ENCODE data around the gene ARMC3. TPM values are rescaled to one million over a fixed set of nuclear protein-coding genes. Genes with fewer than 3 reads are reported as not detected.
"Not testable (repeated sequence)": the region's sequence is repeated elsewhere in the genome, so short reads cannot be mapped to it uniquely, and the experiment has no call there.

The ARMC3 gene, protein sequence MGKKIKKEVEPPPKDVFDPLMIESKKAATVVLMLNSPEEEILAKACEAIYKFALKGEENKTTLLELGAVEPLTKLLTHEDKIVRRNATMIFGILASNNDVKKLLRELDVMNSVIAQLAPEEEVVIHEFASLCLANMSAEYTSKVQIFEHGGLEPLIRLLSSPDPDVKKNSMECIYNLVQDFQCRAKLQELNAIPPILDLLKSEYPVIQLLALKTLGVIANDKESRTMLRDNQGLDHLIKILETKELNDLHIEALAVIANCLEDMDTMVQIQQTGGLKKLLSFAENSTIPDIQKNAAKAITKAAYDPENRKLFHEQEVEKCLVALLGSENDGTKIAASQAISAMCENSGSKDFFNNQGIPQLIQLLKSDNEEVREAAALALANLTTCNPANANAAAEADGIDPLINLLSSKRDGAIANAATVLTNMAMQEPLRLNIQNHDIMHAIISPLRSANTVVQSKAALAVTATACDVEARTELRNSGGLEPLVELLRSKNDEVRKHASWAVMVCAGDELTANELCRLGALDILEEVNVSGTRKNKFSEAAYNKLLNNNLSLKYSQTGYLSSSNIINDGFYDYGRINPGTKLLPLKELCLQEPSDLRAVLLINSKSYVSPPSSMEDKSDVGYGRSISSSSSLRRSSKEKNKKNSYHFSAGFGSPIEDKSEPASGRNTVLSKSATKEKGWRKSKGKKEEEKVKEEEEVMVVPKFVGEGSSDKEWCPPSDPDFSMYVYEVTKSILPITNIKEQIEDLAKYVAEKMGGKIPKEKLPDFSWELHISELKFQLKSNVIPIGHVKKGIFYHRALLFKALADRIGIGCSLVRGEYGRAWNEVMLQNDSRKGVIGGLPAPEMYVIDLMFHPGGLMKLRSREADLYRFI
- total RNA-seq = not detected

GRCh38 chr10:22927661-22928403 is at the start of gene ARMC3:
TSS of gene ARMC3 (plus strand) at chr10:22928053. CDS start at chr10:22931997, 3,944 bp downstream.
- ATAC-seq = peak; percentile 79
- DNase-seq (ENCODE audit: low spot score) = peak; percentile 50

DNA sequence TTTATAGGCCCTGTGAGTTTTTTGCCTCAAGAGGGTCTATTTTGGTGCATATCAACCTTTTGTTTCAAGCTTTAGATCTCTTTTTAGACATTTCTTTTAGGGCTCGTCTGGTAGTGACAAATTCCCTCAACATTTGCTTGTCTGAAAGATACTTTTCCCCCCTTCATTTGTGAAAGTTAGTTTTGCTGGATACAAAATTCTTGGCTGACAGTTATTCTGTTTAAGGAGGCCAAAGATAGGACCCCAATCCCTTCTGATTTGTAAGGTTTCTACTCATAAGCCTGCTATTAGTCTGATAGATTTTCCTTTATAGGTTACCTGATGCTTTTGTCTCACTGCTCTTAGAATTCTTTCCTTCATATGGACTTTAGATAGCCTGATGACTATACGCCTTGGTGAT is 36.1 kb upstream of the ARMC3 start:
- no peak for DNase-seq (ENCODE audit: low spot score)
- no peak for ATAC-seq

DNA sequence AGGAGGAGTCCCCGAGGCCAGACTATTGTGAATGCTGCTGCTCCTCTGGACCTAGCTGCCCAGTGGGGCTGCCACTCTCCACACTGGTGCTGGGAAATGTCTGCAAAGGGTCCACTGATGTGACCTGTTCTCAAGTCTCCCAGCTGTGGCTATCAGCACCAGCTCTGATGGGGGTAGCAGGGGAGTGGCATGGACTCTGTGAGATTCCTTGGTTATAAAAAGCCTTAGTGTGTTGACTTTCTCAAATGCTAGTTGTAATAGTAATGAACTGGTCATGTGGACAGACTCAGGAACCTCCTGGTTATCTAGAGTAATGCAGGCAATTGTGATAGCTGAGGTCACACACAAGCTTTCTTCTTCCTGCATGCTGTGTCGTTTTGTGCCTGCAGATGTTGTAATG is 34.1 kb upstream of the ARMC3 start:
- ATAC-seq (no peak), DNase-seq (ENCODE audit: low spot score) (no peak)

DNA sequence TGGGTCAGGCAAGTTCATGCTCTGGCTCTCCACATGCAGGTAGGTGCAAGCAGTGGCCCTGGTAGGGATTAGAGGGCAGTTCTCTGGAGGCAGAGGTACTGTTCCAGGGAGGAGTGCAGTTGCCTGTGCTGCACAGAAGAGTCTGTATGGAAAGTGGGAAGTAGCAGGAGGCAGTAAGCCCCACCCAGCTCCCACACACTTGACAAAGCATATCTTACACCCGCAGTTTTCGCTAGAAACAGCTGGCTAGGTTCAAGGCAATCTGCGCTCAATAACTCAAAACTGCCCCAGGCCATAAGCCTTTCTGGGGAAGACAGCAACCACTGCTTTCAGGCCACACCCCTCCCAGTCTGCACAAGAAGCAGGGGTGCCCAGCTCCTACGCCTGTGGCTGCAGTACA is 33.1 kb upstream of the ARMC3 start:
- ATAC-seq (no peak), DNase-seq (ENCODE audit: low spot score) (no peak)

GRCh38 chr10:22895252-22895651 is 32.6 kb upstream of the ARMC3 start:
- DNase-seq (ENCODE audit: low spot score) = no peak
- no peak for ATAC-seq

GRCh38 chr10:22897371-22897770 is 30.5 kb upstream of the ARMC3 start:
- DNase-seq (ENCODE audit: low spot score) (no peak), ATAC-seq (no peak)

GRCh38 chr10:22899307-22899706 is 28.5 kb upstream of the ARMC3 start:
- ATAC-seq = no peak
- DNase-seq (ENCODE audit: low spot score) = no peak

- ATAC-seq = no peak
Measured at GRCh38 chr10:22899775-22900174, 28.1 kb upstream of the ARMC3 start.

DNA sequence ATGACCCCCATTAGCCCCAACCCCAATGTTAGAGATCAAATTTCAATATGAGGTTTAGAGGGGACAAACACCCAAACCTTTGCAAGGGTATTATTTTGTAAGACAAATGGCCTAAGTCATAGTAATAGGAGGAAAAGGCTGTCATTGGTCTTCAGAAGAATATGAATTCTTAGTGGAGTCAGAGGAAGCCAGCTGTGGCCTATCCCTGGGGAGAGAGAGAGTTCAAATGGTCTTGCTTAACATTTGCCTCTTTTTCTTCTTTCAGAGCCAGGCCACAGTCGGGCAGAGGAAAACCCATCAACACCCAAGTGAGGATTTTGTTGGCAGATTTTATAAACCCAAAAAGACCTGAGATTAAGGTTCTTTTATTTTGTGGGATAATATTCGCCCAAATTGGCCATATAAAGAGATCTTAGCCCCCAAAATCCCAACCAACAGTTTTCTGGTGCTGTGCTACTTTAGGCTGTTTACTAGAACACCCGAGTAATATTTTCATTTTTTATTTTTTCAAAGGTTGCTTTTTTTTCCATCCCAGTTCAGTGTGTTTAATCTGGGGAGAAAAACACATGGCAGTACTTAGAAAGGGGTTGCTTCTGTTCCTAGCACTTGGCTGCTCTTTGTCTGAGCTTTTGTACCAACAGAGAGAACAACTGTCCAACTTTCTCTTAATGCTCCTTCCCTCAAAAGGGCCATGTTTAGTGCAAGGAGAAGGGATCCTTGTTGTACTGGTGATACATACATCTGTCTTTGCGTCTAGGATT is 26.8 kb upstream of the ARMC3 start:
- ATAC-seq = no peak
- no peak for DNase-seq (ENCODE audit: low spot score)

More at GRCh38 chr10:22899775-22900174, 28.1 kb upstream of the ARMC3 start:
- DNase-seq (ENCODE audit: low spot score) = no peak

GRCh38 chr10:22902147-22902546 is 25.7 kb upstream of the ARMC3 start:
- DNase-seq (ENCODE audit: low spot score); ATAC-seq: not testable (repeated sequence)

DNA sequence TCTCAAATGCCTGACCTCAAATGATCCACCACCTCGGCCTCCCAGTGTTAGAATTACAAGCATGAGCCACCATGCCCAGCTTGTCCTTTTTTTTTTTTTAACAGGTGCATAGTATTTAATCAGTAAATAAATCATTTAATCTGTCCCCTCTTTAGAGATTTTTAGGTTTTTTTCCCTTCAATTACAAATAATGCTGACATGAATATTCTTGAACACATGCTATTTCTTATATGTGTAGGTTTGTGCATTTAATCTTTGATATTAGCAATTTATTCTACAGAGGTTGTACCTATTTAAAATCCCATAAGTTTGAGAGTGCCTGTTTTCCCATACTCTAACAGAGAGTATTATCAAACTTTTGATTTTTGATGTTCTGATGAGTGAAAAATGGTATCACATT is 24.2 kb upstream of the ARMC3 start:
- ATAC-seq (no peak), DNase-seq (ENCODE audit: low spot score) (no peak)

GRCh38 chr10:22906767-22907166 is 21.1 kb upstream of the ARMC3 start:
- no peak for DNase-seq (ENCODE audit: low spot score)
- ATAC-seq = no peak

- ATAC-seq (no peak), DNase-seq (ENCODE audit: low spot score) (no peak)
Measured at GRCh38 chr10:22908837-22909236, 19.0 kb upstream of the ARMC3 start.

DNA sequence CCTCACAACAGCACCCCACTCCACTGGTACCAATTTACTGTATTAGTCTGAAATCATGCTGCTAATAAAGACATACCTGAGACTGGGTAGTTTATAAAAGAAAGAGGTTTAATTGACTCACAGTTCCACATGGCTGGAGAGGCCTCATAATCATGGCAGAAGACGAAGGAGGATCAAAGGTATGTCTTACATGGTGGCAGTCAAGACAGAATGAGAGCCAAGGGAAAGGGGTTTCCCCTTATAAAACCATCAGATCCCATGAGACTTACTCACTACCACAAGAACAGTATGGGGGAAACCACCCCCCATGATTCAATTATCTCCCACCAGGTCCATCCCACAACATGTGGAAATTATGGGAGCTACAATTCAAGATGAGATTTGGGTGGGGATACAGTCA is 18.2 kb upstream of the ARMC3 start:
- ATAC-seq; DNase-seq (ENCODE audit: low spot score): not testable (repeated sequence)

DNA sequence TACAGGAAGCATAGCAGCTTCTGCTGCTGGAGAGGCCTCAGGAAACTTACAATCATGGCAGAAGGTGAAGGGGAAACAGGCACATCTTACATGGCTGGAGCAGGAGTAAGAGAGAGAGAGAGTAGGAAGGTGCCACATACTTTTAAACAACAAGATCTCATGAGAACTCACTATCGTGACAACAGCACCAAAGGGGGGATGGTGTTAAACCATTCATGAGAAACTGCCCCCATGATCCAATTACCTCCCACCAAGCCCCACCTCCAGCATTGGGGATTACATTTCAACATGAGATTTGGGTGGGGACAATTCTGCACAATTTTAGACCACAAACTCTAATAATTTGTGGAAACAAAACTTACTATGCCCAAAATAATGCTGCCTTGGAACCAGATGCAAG is 16.8 kb upstream of the ARMC3 start:
- ATAC-seq = no peak

DNA sequence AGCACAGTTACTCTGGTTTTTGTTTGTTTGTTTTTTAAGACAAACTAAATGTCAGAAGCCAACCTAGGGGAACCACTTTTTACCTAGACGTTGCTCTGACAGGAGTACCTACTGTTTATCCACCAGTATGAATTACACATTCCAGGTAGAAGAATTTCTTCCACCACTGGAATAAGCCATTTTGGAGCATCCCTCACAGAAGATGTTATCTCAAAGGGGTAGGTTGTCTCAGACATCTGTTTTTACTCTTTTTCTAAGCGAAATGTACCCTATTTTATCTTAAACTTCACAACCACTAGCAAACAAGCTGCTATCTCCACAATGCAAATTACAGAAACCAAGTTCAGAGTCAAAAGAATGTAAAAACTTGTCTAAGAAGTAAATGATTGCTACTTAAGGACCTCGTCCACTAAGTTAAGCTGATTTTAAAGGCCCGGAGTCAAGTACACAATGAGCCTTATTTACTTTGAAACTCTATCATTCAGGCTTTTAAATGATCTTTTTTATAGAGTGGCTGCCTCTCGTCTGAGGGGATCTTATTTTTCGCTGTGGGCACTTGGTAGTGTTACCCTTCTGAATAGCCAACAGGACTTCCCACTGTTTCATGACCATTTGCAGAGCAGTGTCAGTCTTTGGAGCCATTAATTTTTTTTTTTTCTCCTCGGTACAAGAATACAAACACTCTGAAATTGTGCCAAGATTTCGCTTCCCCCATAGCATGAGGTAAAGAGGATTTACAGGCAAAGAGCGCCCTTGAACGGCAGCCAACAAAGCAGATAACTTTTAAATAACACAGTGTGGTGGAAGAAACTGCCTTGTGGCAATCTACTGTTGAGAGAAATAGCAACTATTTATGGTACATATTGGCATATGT is 15.7 kb upstream of the ARMC3 start:
- DNase-seq (ENCODE audit: low spot score) = no peak
- peak; percentile 34 for ATAC-seq

More for the DNA sequence above, 16.8 kb upstream of the ARMC3 start:
- DNase-seq (ENCODE audit: low spot score) = no peak

DNA sequence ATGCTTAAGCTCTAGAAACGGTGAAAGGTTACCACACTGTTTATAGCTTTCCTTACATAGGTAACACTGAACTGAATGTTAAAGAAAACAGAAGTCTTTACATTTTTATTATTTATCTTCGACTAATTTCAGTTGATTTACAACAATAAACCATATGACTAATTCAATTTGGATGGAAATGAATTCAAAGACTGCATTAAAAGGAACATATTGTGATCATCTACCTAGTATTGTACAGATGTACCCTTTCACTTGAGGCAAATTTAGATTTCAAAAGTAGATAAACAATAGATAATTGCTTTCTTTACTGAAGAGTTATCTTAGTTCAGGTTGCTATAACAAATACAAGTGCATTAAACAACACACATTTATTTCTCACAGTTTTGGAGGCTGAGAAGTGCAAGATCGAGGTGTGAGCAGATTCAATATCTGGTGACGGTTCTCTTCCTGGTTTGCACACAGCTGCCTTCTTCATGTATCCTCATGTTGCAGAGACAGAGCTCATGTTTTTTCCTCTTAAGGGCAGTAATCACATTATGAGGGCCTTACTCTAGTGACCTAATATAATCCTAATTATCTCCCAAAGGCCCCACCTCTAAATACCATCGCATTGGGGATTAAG is 15.0 kb upstream of the ARMC3 start:
- DNase-seq (ENCODE audit: low spot score) (no peak), ATAC-seq (no peak)

DNA sequence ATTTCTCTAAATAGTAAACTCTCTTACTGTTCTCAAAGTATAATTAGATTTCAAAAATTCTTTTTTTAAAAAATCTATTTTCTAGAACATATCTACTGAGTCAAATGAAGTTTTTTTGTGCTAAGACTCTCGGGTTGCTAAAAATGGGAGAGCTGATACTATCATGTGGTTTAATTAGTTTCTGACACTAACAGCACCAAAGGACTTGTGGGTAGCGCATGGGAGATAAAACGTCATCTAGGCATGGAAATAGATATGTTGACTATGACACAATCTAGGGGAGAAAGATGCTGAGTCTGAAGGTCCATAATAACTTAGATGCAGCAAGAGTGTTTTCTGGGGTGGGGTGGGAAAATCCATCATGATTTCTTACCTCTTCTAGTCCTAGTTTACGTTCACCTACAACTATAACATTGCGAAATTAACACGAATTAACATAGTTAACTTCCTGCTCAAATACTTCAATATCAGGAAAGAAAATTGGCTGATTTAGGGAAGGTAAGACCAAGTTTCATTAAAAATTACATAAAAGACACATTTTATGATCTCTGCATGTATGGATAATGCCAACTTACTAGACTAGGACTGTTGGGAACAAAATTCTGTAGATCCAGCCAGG is 14.3 kb upstream of the ARMC3 start:
- ATAC-seq (no peak), DNase-seq (ENCODE audit: low spot score) (no peak)

DNA sequence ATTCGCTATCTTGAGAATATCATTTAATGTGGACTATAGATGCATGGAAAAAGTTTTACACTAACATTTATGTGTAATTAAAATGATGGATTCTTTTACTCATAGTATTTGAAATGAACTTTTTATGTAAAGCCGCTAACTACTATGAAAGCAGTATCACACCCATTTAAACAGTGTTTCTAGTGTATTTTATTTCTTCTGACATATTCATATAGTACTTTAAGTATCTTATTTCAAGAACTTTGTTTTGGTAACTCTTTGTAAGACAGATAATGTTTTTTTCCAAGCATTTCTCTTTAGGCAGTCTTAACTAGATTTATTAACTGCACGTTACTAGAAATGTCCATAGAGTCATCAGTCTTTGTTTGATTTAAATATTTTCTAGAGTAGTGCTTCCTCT is 12.5 kb upstream of the ARMC3 start:
- ATAC-seq (no peak), DNase-seq (ENCODE audit: low spot score) (no peak)

Data from left lobe of liver (tissue), 2 donors.